ENCODE data around the gene KPNA6.
"Not testable (repeated sequence)": the region's sequence is repeated elsewhere in the genome, so short reads cannot be mapped to it uniquely, and the experiment has no call there.

KPNA6 gene

DNA sequence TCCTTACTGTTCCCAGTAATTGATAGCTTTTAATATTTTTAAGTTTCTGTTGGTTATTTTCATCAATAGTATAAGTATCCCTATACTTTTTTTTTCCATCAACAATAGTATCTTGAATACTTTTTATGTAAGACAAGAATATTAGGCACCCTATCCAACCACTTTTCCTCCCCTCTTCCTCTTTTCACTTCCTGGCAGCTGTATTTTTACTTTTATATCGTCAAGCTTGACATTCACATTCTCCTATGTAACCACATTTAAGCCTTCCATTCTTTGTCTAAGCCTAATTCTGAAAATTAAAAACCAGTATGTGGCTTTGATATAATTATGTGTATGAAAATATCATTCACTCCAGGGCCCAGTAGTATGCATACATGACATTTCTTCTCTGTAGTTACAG is 25.8 kb upstream of the KPNA6 start:
- no peaks in the 10 kb centered on the region for H3K9me3 Mint-ChIP-seq
- H3K36me3 Mint-ChIP-seq (ENCODE audit: low read depth): peaks cover 34% of the 10 kb centered on the region
- peaks cover 3% of the 10 kb centered on the region for H3K4me1 Mint-ChIP-seq (ENCODE audit: low read depth)
- H3K27me3 Mint-ChIP-seq (ENCODE audit: low read depth): no peaks in the 10 kb centered on the region
- no peak overlapping the region for H3K4me3 Mint-ChIP-seq
- H3K27ac Mint-ChIP-seq: peak overlapping the region; percentile 22

DNA sequence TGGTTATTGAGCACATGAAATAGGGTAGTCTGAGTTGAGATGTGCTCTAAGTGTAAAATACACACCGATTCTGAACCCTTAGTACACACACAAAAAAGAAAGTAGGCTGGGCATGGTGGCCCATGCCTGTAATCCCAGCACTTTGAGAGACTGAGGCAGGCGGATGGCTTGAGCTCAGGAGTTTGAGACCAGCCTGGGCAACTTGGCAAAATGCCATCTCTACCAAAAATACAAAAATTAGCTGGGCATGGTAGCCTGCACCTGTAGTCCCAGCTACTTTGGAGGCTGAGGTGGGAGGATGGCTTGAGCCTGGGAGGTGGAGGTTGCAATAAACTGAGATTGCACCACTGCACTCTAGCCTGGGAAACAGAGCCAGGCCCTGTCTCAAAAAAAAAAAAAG is 21.5 kb upstream of the KPNA6 start:
- H3K4me3 Mint-ChIP-seq; H3K4me1 Mint-ChIP-seq (ENCODE audit: low read depth); H3K27me3 Mint-ChIP-seq (ENCODE audit: low read depth); H3K9me3 Mint-ChIP-seq; H3K27ac Mint-ChIP-seq: not testable (repeated sequence)
- H3K36me3 Mint-ChIP-seq (ENCODE audit: low read depth): peaks cover 22% of the 10 kb centered on the region

DNA sequence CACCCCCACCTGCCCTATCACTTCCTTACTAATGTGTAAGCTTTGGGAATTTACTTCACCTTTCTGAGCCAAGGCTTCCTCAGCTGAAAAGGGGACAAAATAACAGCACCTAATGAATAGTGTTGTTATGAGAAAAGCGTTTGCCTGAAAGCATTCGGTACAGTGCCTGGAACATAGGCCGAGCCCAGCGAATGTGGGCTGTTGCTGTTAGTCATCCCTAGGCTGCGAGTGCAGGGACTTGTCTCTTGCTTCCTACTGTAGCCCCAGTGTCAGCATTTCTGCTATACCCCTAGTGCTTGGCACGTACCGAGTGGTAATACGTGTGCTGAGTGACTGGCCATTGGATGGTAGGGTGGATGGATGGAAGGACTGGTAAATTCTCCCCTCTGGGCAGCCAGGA is 16.7 kb upstream of the KPNA6 start:
- no peaks in the 10 kb centered on the region for H3K27me3 Mint-ChIP-seq (ENCODE audit: low read depth)
- H3K27ac Mint-ChIP-seq: no peak overlapping the region
- H3K9me3 Mint-ChIP-seq: no peaks in the 10 kb centered on the region
- H3K4me1 Mint-ChIP-seq (ENCODE audit: low read depth): no peaks in the 10 kb centered on the region
- H3K4me3 Mint-ChIP-seq: no peak overlapping the region
- peaks cover 14% of the 10 kb centered on the region for H3K36me3 Mint-ChIP-seq (ENCODE audit: low read depth)

DNA sequence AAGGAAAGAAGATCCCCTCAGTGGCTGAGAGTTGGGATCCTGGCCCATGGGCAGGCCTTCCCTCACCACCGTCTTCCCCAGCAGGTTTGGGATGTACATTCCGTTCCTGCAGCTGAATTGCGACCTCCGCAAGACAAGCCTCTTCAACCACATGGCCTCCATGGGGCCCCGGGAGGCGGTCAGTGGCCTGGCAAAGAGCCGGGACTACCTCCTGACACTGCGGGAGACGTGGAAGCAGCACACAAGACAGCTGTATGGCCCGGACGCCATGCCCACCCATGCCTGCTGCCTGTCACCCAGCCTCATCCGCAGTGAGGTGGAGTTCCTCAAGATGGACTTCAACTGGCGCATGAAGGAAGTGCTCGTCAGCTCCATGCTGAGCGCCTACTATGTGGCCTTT is 16.3 kb upstream of the KPNA6 start:
- Mint-ChIP-seq H3K9me3 (no peaks in the 10 kb centered on the region), H3K36me3 (ENCODE audit: low read depth) (peaks cover 12% of the 10 kb centered on the region), H3K27me3 (ENCODE audit: low read depth) (no peaks in the 10 kb centered on the region), H3K4me1 (ENCODE audit: low read depth) (no peaks in the 10 kb centered on the region), H3K27ac (no peak overlapping the region), H3K4me3 (no peak overlapping the region)

DNA sequence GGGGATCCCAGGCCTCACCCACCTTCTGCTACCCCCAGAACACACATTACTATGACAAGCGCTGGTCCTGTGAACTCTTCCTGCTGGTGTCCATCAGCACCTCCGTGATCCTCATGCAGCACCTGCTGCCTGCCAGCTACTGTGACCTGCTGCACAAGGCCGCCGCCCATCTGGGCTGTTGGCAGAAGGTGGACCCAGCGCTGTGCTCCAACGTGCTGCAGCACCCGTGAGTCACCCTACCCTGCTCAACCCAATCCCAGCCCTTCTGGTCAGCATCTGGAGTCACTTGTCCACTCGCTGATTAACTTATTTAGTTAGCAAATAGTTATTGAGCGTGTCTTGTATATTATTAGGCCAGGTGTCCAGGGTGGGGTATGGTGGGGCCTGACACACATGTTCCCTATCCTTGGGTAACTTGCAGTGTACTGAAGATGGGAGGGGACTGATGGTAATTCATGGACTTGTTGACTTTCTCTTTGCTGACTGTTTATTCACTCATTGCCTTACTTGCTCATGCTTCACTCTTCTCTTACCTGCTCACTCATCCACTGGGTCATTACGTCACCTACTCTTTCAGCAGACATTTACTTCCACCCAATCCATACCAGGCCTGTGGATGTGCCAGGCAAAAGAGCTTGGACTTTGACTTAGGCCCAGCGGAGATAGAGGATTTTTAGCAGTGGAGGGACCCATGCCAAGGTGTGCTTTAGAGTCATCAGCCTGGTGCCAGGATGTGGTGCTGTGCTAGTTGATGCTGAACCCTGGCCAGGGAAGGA is 12.9 kb upstream of the KPNA6 start:
- no peaks in the 10 kb centered on the region for H3K9me3 Mint-ChIP-seq
- no peak overlapping the region for H3K4me3 Mint-ChIP-seq
- H3K27ac Mint-ChIP-seq: no peak overlapping the region
- no peaks in the 10 kb centered on the region for H3K4me1 Mint-ChIP-seq (ENCODE audit: low read depth)
- peaks cover 20% of the 10 kb centered on the region for H3K36me3 Mint-ChIP-seq (ENCODE audit: low read depth)
- H3K27me3 Mint-ChIP-seq (ENCODE audit: low read depth): no peaks in the 10 kb centered on the region

DNA sequence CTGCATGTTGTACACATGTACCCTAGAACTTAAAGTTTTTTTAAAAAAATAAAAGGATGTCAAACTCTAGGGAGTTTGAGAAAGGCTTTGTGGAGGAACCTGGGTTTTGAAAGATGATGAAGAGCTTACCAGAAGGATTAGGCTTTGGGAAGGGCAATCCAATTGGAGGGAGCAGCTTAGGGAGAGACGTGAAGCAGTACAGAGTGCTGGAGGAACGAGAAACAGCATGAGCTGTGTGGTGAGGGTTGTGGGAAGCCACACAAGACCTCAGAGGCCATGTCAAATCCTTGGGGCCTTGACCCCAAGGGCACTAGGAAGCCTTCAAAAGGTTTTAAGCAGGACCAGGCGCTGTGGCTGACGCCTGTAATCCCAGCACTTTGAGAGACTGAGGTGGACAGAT is 8.4 kb upstream of the KPNA6 start:
- peaks cover 28% of the 10 kb centered on the region for H3K36me3 Mint-ChIP-seq (ENCODE audit: low read depth)
- no peaks in the 10 kb centered on the region for H3K4me1 Mint-ChIP-seq (ENCODE audit: low read depth)
- no peak overlapping the region for H3K27ac Mint-ChIP-seq
- H3K27me3 Mint-ChIP-seq (ENCODE audit: low read depth): no peaks in the 10 kb centered on the region
- no peaks in the 10 kb centered on the region for H3K9me3 Mint-ChIP-seq
- H3K4me3 Mint-ChIP-seq: no peak overlapping the region

DNA sequence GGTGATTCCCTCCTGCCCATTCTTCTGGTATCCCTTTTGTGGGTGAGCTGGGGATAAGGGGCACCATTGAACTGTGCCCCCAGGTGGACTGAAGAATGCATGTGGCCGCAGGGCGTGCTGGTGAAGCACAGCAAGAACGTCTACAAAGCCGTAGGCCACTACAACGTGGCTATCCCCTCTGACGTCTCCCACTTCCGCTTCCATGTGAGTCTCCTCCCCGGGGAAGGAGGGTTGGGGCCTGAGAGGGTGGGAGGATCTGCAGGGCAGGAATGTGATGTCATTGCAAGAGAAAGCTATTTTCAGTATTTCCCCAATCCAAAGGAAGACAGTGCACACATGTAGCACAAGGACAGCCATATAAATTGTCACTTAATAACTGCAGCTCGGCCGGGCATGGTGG is 7.5 kb upstream of the KPNA6 start:
- Mint-ChIP-seq H3K27me3 (ENCODE audit: low read depth) (no peaks in the 10 kb centered on the region), H3K27ac (no peak overlapping the region), H3K9me3 (no peaks in the 10 kb centered on the region), H3K4me1 (ENCODE audit: low read depth) (no peaks in the 10 kb centered on the region), H3K4me3 (no peak overlapping the region), H3K36me3 (ENCODE audit: low read depth) (peaks cover 24% of the 10 kb centered on the region)

DNA sequence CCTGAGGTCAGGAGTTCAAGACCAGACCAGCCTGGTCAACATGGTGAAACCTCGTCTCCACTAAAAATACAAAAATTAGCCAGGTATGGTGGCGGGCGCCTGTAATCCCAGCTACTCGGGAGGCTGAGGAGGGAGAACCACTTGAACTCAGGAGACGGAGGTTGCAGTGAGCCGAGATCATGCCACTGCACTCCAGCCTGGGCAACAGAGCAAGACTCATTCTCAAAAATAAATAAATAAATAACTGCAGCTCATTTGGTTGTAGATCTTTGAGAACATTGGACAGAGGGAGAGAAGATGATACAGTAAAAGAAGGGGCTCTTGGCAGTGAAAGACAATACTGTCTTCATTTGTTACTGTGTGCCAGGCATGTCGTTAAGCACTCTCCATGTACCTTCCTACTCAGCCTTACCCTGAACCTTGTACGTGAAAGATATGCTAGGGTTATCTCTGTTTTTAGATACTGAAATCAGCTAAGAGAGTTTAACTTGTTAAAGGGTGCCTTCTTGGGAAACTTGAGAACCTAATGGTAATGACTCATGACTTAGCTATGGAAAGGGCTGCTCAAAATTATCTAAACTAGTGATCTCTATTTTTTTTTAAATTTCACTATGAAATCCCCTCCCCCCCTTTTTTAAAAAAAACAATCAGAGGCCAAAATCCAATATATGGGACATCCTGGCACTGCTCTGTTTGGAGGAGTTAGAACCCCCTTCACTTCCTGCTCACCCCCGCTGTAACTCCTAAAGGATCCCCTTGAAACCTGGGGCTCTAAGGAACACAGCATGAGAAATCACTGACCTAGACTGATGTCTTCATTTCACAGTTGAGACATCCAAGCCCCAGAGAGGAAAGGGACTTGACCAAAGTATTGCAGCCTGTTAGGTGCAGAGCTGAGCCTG is 6.8 kb upstream of the KPNA6 start:
- H3K27me3 Mint-ChIP-seq (ENCODE audit: low read depth): no peaks in the 10 kb centered on the region
- no peaks in the 10 kb centered on the region for H3K4me1 Mint-ChIP-seq (ENCODE audit: low read depth)
- no peak overlapping the region for H3K4me3 Mint-ChIP-seq
- peaks cover 20% of the 10 kb centered on the region for H3K36me3 Mint-ChIP-seq (ENCODE audit: low read depth)
- H3K9me3 Mint-ChIP-seq: no peaks in the 10 kb centered on the region
- no peak overlapping the region for H3K27ac Mint-ChIP-seq

DNA sequence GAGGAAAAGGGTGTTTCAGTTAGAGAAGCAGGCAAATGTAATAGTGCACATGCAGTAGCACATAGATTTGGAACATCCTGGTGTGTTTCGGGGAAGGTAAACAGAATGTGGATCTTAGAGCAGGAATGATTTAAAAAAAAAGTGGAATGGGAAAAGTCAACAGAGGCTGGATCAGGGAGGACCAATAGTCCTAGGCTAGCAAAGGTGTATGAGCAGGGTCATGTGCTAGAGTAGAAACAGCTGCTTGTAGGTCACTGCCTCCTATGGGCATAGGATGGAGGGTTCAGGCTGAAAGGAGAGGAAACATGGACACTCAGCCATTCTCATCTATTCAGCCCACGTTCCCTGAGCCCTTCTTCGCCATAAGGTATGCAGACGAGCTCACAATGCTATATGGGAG is 3.7 kb upstream of the KPNA6 start:
- H3K4me3 Mint-ChIP-seq: no peak overlapping the region
- no peaks in the 10 kb centered on the region for H3K4me1 Mint-ChIP-seq (ENCODE audit: low read depth)
- peaks cover 13% of the 10 kb centered on the region for H3K36me3 Mint-ChIP-seq (ENCODE audit: low read depth)
- no peak overlapping the region for H3K27ac Mint-ChIP-seq
- no peaks in the 10 kb centered on the region for H3K27me3 Mint-ChIP-seq (ENCODE audit: low read depth)
- H3K9me3 Mint-ChIP-seq: no peaks in the 10 kb centered on the region

DNA sequence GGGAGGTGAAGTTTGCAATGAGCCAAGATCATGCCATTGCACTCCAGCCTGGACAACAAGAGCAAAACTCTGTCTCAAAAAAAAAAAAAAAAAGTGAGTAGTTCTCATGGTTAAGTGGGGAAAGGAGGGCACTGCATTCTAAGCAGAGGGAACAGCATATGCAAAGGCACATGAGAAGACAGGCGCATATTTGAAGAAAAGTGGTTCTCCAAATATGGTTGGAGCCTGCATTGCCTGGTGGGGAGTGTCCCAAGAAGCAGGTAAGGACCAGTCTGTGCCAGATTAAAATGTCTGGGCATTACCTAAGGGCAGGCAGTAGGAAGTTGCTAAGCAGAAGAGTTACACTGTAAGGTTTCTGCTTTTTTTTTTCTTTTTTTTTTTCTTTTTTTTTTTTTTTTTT is 2.5 kb upstream of the KPNA6 start:
- no peaks in the 10 kb centered on the region for H3K9me3 Mint-ChIP-seq
- H3K4me3 Mint-ChIP-seq: no peak overlapping the region
- peaks cover 2% of the 10 kb centered on the region for H3K4me1 Mint-ChIP-seq (ENCODE audit: low read depth)
- H3K27ac Mint-ChIP-seq: peak overlapping the region; percentile 39
- H3K27me3 Mint-ChIP-seq (ENCODE audit: low read depth): no peaks in the 10 kb centered on the region
- peaks cover 15% of the 10 kb centered on the region for H3K36me3 Mint-ChIP-seq (ENCODE audit: low read depth)

DNA sequence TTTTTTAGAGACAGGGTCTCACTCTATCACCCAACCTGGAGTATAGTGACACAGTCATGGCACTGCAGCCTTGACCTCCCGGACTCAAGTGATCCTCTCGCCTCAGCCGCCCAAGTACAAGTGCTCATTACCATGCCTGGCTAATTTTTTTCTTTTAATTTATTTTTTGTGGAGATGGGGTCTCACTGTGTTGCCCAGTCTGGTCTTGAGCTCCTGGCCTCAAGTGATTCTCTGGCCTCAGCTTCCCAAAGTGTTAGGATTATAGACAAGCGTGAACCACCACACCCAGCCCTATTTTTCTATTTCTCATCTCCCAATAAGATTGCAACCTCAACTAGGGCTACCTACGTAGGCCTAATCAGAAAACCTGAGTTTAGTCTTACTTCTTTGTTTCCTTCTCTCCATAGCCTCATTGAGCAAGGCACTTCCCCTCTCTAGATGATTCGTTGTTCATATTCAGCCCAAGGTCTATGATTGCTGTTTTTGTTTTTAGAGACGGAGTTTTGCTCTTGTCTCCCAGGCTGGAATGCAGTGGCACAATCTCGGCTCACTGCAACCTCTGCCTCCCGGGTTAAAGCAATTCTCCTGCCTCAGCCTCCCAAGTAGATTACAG is 1.1 kb upstream of the KPNA6 start:
- peaks cover 15% of the 10 kb centered on the region for H3K4me1 Mint-ChIP-seq (ENCODE audit: low read depth)
- peak overlapping the region; percentile 99 for H3K4me3 Mint-ChIP-seq
- H3K27ac Mint-ChIP-seq: peak overlapping the region; percentile 29
- no peaks in the 10 kb centered on the region for H3K27me3 Mint-ChIP-seq (ENCODE audit: low read depth)
- no peaks in the 10 kb centered on the region for H3K9me3 Mint-ChIP-seq
- H3K36me3 Mint-ChIP-seq (ENCODE audit: low read depth): peaks cover 10% of the 10 kb centered on the region

DNA sequence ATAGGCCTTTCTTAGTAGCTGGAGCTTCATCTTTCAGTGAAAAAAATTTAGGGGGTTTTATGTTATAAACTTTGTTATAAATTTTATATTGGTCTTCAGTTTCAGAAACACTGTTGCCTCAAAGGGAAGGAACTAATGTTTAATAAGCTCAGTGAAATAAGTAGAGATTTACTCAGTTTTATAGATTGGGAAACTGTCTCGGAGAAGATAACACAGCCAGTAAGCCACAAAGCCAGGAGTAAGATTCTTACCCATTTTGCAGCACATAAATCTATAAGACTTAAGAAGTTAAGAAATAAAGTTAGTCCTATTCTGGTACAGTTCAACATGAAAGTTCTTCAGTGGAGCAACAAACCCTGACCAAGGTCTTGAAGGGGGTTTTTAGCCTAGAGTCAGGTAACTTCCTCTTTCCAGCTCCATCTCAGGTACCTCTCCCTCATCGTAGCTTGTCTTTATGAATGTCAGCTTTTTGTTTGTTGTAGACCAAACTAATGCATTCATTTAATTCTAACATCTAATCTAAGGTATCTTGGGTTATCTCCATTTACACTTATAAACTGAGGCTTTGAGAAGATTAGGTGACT is 3.3 kb downstream of the KPNA6 start:
- peak overlapping the region; percentile 19 for H3K27ac Mint-ChIP-seq
- no peaks in the 10 kb centered on the region for H3K27me3 Mint-ChIP-seq (ENCODE audit: low read depth)
- peaks cover 5% of the 10 kb centered on the region for H3K36me3 Mint-ChIP-seq (ENCODE audit: low read depth)
- no peaks in the 10 kb centered on the region for H3K9me3 Mint-ChIP-seq
- peaks cover 25% of the 10 kb centered on the region for H3K4me1 Mint-ChIP-seq (ENCODE audit: low read depth)
- no peak overlapping the region for H3K4me3 Mint-ChIP-seq

DNA sequence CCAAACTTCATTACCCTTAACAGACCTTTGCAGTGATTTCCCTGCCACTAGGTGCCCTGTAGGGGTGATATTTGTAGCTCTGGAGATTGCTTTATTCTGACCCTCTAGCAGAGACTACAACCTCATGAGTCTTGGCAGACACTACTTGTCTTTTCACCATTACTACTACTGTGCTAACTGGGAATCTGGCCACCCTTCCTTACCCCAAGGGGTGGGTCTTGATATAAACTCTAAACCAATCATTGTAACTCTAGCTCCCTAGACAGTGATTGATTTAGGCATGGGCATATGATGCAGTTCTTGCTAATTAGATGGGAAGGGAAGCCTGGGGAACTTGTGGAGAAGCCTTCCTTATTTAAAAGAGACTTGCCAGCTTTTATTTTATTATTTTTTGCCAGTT is 3.9 kb downstream of the KPNA6 start:
- H3K27me3 Mint-ChIP-seq (ENCODE audit: low read depth): no peaks in the 10 kb centered on the region
- no peaks in the 10 kb centered on the region for H3K9me3 Mint-ChIP-seq
- peaks cover 5% of the 10 kb centered on the region for H3K36me3 Mint-ChIP-seq (ENCODE audit: low read depth)
- H3K4me3 Mint-ChIP-seq: peak overlapping the region; percentile 20
- no peak overlapping the region for H3K27ac Mint-ChIP-seq
- H3K4me1 Mint-ChIP-seq (ENCODE audit: low read depth): peaks cover 25% of the 10 kb centered on the region

DNA sequence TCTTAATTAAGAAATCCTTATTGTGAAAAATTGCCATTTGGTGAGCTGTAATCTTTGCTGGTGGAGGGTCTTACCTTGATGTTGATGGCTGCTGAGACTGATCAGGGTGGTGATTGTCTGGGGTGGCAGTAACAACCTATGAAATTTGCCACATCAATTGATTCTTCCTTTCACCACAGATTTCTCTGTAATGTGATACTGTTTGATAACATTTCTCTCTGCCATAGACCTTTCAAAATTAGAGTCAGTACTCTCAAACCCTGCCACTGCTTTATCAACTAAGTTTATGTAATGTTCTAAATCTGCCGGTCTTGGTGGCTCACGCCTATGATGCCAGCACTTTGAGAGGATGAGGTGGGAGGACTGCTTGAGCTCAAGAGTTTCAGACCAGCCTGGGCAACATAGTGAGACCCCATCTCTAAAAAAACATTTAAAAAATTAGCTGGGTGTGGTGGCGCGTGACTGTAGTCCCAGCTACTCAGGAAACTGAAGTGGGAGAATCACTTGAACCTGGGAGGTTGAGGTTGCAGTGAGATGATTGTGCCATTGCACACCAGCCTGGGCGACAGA is 5.0 kb downstream of the KPNA6 start:
- Mint-ChIP-seq H3K27ac (peak overlapping the region; percentile 1), H3K9me3 (no peaks in the 10 kb centered on the region), H3K4me1 (ENCODE audit: low read depth) (peaks cover 25% of the 10 kb centered on the region), H3K36me3 (ENCODE audit: low read depth) (peaks cover 3% of the 10 kb centered on the region), H3K4me3 (peak overlapping the region; percentile 5), H3K27me3 (ENCODE audit: low read depth) (no peaks in the 10 kb centered on the region)
